ENCODE data around the gene CMPK1.

DNA sequence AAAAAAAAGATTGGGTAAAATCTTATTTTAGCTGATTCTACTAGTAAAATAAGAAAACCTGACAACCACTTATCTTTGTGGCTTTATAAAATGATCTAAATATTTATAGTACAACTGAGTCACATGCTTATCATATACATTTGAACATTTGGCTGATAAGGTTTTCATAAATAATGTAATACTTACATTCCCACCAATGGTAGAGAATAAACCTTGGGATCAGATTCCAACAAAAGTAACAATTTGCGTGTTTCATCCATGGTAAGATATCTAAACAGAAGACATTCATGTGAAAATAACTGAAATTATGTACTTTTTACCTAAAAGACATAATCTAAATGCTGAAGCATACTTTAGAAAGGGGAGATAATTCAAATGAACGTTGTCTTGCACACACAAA lies 38.0 kb upstream of the CMPK1 start:
- TF ChIP-seq, protein P1, sequence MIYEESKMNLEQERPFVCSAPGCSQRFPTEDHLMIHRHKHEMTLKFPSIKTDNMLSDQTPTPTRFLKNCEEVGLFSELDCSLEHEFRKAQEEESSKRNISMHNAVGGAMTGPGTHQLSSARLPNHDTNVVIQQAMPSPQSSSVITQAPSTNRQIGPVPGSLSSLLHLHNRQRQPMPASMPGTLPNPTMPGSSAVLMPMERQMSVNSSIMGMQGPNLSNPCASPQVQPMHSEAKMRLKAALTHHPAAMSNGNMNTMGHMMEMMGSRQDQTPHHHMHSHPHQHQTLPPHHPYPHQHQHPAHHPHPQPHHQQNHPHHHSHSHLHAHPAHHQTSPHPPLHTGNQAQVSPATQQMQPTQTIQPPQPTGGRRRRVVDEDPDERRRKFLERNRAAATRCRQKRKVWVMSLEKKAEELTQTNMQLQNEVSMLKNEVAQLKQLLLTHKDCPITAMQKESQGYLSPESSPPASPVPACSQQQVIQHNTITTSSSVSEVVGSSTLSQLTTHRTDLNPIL (CRISPR knock-in tag; IDR thresholded peaks at IDR 0.05; ENCODE audit: low read depth) = no peak
- TF ChIP-seq, protein P2, sequence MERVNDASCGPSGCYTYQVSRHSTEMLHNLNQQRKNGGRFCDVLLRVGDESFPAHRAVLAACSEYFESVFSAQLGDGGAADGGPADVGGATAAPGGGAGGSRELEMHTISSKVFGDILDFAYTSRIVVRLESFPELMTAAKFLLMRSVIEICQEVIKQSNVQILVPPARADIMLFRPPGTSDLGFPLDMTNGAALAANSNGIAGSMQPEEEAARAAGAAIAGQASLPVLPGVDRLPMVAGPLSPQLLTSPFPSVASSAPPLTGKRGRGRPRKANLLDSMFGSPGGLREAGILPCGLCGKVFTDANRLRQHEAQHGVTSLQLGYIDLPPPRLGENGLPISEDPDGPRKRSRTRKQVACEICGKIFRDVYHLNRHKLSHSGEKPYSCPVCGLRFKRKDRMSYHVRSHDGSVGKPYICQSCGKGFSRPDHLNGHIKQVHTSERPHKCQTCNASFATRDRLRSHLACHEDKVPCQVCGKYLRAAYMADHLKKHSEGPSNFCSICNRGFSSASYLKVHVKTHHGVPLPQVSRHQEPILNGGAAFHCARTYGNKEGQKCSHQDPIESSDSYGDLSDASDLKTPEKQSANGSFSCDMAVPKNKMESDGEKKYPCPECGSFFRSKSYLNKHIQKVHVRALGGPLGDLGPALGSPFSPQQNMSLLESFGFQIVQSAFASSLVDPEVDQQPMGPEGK (CRISPR knock-in tag; IDR thresholded peaks at IDR 0.05; ENCODE audit: borderline replicate concordance) = no peak
- no peak for TF ChIP-seq PPARA (CRISPR knock-in tag; IDR thresholded peaks at IDR 0.05; ENCODE audit: borderline replicate concordance)
- TF ChIP-seq TOX (CRISPR knock-in tag; IDR thresholded peaks at IDR 0.05; ENCODE audit: borderline replicate concordance) = no peak
- TF ChIP-seq SNAI2 (CRISPR knock-in tag; IDR thresholded peaks at IDR 0.05) = no peak
